HepG2 (cell line): ENCODE measurements around the gene TBXA2R. TPM values are rescaled to one million over a fixed set of nuclear protein-coding genes. Genes with fewer than 3 reads are reported as not detected.

Experiments used
- ATAC-seq: fragments of 200-7000 bp; cut with Tn5 transposase; 3 replicates; pipeline ENCODE4 v1.9.1; 2020; ENCODE audit warnings: mild to moderate bottlenecking, moderate library complexity
- BruUV-seq: library from RNA; stranded (reverse); fragments of 400-500 nt; replicated peaks from 2 replicates; lab custom pipeline; 2021; lab: Mats Ljungman, UMichigan
- CTCF ChIA-PET: fragments of 300-600 bp; formaldehyde crosslinking; extraction: SDS; loops from one replicate; lab custom pipeline; 2021; ENCODE audit warnings: low total read pairs, inconsistent platforms, low intra/inter-chr PET ratio; lab: Yijun Ruan, JAX
- POLR2A ChIA-PET: fragments of 350-600 bp; sonication (Branson Sonifier 250); formaldehyde crosslinking; loops from one replicate; lab custom pipeline; 2020; ENCODE audit warnings: antibody characterized with exemption, inconsistent platforms; lab: Yijun Ruan, JAX
- DNase-seq: peaks from one replicate; pipeline ENCODE4 v3.0.0-alpha.2; 2015; ENCODE audit warnings: low spot score
- FAIRE-seq: peaks from 3 replicates; lab custom pipeline; 2011; peaks lifted over from hg19 to GRCh38; lab: Jason Lieb, UNC
- H2AFZ ChIP-seq: one replicate; pipeline ENCODE4 v1.6.1; 2011; ENCODE audit warnings: low read length, inconsistent platforms
- H3K27ac ChIP-seq: fragments of 300-600 bp; 3 replicates; pipeline ENCODE4 v1.8.0; 2011; ENCODE audit warnings: mixed run types, mild to moderate bottlenecking, mixed read lengths, low read length, inconsistent platforms; ENCODE audit not compliant: insufficient read depth; ENCODE audit errors: extremely low read length
- H3K27me3 ChIP-seq, 2 experiments: fragments of 200-600 bp in 1 of 2; 2 replicates in 1 of 2; 3 replicates in 1 of 2; pipeline versions ENCODE4 v1.6.0 to v1.8.0; 2011; ENCODE audit warnings: low read length in 2 of 2, mild to moderate bottlenecking in 2 of 2, moderate library complexity in 2 of 2, inconsistent platforms in 1 of 2; ENCODE audit not compliant: insufficient read depth in 2 of 2, control insufficient read depth in 1 of 2
- H3K36me3 ChIP-seq, 2 experiments: fragments of 200-600 bp in 1 of 2; replicated peaks in 1 of 2; 2 replicates in 1 of 2; 3 replicates in 1 of 2; pipeline versions ENCODE4 v1.5.1 to v1.8.0; 2011; ENCODE audit warnings: low read length in 2 of 2, inconsistent platforms in 1 of 2; ENCODE audit not compliant: insufficient read depth in 2 of 2, control insufficient read depth in 1 of 2
- H3K4me1 ChIP-seq: 2 replicates; pipeline ENCODE4 v1.5.1; 2012; ENCODE audit warnings: low read length, inconsistent platforms; ENCODE audit not compliant: insufficient read depth
- H3K4me2 ChIP-seq: 2 replicates; pipeline ENCODE4 v1.6.0; 2011; ENCODE audit warnings: low read depth, low read length, inconsistent platforms
- H3K4me3 ChIP-seq, 3 experiments: fragments of 200-600 bp in 1 of 3; sonication (generic), shearing (Covaris generic) in 1 of 3; replicated peaks in 1 of 3; 2 replicates each; pipeline ENCODE4 v1.5.1; 2011 to 2016; ENCODE audit warnings: low read length in 3 of 3, inconsistent platforms in 2 of 3, low read depth in 2 of 3, mild to moderate bottlenecking in 2 of 3, control low read depth in 1 of 3, mixed read lengths in 1 of 3; ENCODE audit not compliant: insufficient read depth in 1 of 3
- H3K79me2 ChIP-seq: one replicate; pipeline ENCODE4 v1.6.1; 2011; ENCODE audit warnings: low read length, inconsistent platforms; ENCODE audit not compliant: insufficient read depth
- H3K9ac ChIP-seq: 2 replicates; pipeline ENCODE4 v1.6.0; 2011; ENCODE audit warnings: mild to moderate bottlenecking, low read depth, low read length, inconsistent platforms; ENCODE audit not compliant: insufficient read depth
- H3K9me3 ChIP-seq: 2 replicates; pipeline ENCODE4 v1.5.1; 2012; ENCODE audit warnings: mild to moderate bottlenecking, low read length
- H4K20me1 ChIP-seq: 2 replicates; pipeline ENCODE4 v1.6.0; 2011; ENCODE audit warnings: inconsistent platforms, mild to moderate bottlenecking, low read length, moderate library complexity; ENCODE audit not compliant: insufficient read depth
- ATF7-NPFF ChIP-seq: sonication (generic); formaldehyde crosslinking; IDR thresholded peaks from 2 replicates; pipeline ENCODE4 v1.8.1; 2023; ENCODE audit warnings: mild to moderate bottlenecking, low read depth, missing genetic modification reagents, moderate library complexity
- BRCA1 ChIP-seq: sonication (generic); formaldehyde crosslinking; IDR thresholded peaks from 2 replicates; pipeline ENCODE4 v1.4.0; 2020; ENCODE audit warnings: missing genetic modification reagents
- FOXC1 ChIP-seq: sonication (generic); formaldehyde crosslinking; IDR thresholded peaks from 2 replicates; pipeline ENCODE4 v1.8.0; 2022; ENCODE audit warnings: mild to moderate bottlenecking, missing genetic modification reagents, borderline replicate concordance
- KLF11 ChIP-seq: IDR thresholded peaks from 2 replicates; pipeline ENCODE4 v1.6.1; 2016; ENCODE audit warnings: missing compliant biosample characterization
- TMF1 ChIP-seq: sonication (generic); formaldehyde crosslinking; IDR thresholded peaks from 2 replicates; pipeline ENCODE4 v1.8.1; 2022; ENCODE audit warnings: low read depth, missing genetic modification reagents
- TOE1 ChIP-seq: sonication (generic); formaldehyde crosslinking; IDR thresholded peaks from 2 replicates; pipeline ENCODE4 v1.4.0; 2020; ENCODE audit warnings: mild to moderate bottlenecking, missing genetic modification reagents
- ZNF101 ChIP-seq: sonication (generic); formaldehyde crosslinking; IDR thresholded peaks from 2 replicates; pipeline ENCODE4 v1.4.0; 2020; ENCODE audit warnings: mild to moderate bottlenecking, low read depth, missing genetic modification reagents, borderline replicate concordance
- ZNF225 ChIP-seq: sonication (generic); formaldehyde crosslinking; IDR thresholded peaks from 2 replicates; pipeline ENCODE4 v1.4.0; 2020; ENCODE audit warnings: mild to moderate bottlenecking, missing genetic modification reagents
- ZNF441 ChIP-seq: sonication (generic); formaldehyde crosslinking; IDR thresholded peaks from 2 replicates; pipeline ENCODE4 v1.7.0; 2021; ENCODE audit warnings: missing genetic modification reagents, borderline replicate concordance
- ZNF512 ChIP-seq: sonication (generic); formaldehyde crosslinking; IDR thresholded peaks from 2 replicates; pipeline ENCODE4 v1.4.0; 2020; ENCODE audit warnings: mild to moderate bottlenecking, missing genetic modification reagents
- ZNF7 ChIP-seq: IDR thresholded peaks from 2 replicates; pipeline ENCODE4 v1.6.1; 2016; ENCODE audit warnings: missing biosample characterization, missing genetic modification reagents
- ZNF768 ChIP-seq: sonication (generic); formaldehyde crosslinking; IDR thresholded peaks from 2 replicates; pipeline ENCODE4 v1.4.0; 2020; ENCODE audit warnings: missing genetic modification reagents
- ZSCAN25 ChIP-seq: sonication (generic); formaldehyde crosslinking; IDR thresholded peaks from 2 replicates; pipeline ENCODE4 v1.8.0; 2022; ENCODE audit warnings: mild to moderate bottlenecking, missing genetic modification reagents
- WGBS: methylation state at CpG from one replicate; pipeline ENCODE4 v1.1.6; 2017; ENCODE audit warnings: low lambda C conversion rate; 5-methylcytosine and 5-hydroxymethylcytosine counted together
- in situ Hi-C: cut with HindIII; loops from 2 replicates; pipeline ENCODE4 v1.10.0; 2017; ENCODE audit warnings: low pct_unique_long_range_greater_than_20kb; ENCODE audit not compliant: extremely low pct_ligation_motif_present
- intact Hi-C: fragments of 100-400 bp; cut with micrococcal nuclease; formaldehyde crosslinking; loops from one replicate; pipeline ENCODE4 v1.10.0; 2022; ENCODE audit not compliant: unreplicated experiment
- polyA plus RNA-seq, 8 experiments: library from polyadenylated mRNA; depleted of rRNA in 3 of 8; stranded (reverse) in 7 of 8; unstranded in 1 of 8; fragments of >200 nt; fragmentation: Illumina TruSeq in 4 of 8; extraction: Trizol in 4 of 8; gene quantifications; 2 replicates each; pipeline versions ENCODE4 v1.2.1 to v1.2.3, GENCODE V29; 2011 to 2016; ENCODE audit warnings: low read depth in 4 of 8, missing spikeins in 1 of 8, mixed read lengths in 1 of 8; ENCODE audit not compliant: insufficient read depth in 1 of 8
- total RNA-seq, 5 experiments: library from RNA; depleted of rRNA; stranded (reverse); fragments of >200 nt; fragmentation: Illumina TruSeq; extraction: Trizol; gene quantifications; 2 replicates each; pipeline ENCODE4 v1.2.3, GENCODE V29; 2016; ENCODE audit warnings: low read depth in 1 of 5
- TF ChIP-seq, protein P1 (sequence below): sonication (generic); formaldehyde crosslinking; IDR thresholded peaks from 2 replicates; pipeline ENCODE4 v1.5.0; 2020; ENCODE audit warnings: mild to moderate bottlenecking, missing genetic modification reagents

Gene TBXA2R
- total and polyA plus RNA-seq, 2 of the 13 experiments (the other 11 are each of a cell fraction or from before 2014, with no cell fraction given): 0.09 TPM; not detected in 1

DNA sequence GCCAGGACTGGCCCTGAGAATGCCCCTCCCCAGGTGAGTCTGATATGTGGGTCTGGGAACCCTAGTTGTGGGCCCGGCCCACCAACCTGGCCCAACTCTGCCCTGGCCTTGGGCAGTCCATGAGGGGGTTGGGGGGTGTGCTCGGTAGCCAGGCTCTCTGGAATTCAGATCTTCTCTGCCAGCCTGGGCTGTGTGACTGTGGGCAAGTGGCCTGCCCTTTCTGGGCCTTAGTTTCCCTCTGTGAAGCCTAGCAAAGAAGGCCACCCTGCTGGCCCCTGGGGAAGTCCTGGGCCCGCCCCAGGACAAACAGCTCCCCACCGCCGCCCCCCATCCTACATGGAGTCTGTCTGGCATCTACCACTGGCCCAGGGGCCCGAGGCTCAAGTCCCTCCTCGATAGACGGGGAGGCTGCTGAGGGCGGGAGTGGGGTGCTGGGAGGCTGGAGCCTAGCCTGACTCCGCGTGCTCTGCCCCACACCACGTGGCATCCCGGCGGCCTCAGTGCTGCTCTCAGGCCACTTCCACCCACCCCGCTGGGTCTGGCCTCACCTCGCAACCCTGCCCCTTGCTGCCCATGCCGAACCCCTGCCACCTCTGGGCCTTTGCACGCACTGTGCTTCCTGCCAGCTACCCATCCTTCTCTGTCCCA, 8.3 kb upstream of the TBXA2R start:
- peak; percentile 90 for TF ChIP-seq ZNF768 (CRISPR knock-in tag)
- no peak for TF ChIP-seq ATF7-NPFF (CRISPR knock-in tag)
- POLR2A ChIA-PET: no interaction called here
- intact Hi-C loops: no loop called here
- ATAC-seq: no peak
- H3K4me2 ChIP-seq: no peak overlapping the region
- H3K4me3 ChIP-seq: no peak overlapping the region
- no peaks in the 10 kb centered on the region for H3K27me3 ChIP-seq
- no peaks in the 10 kb centered on the region for H3K9me3 ChIP-seq
- no peak for FAIRE-seq
- H3K4me1 ChIP-seq: no peaks in the 10 kb centered on the region
- no peaks in the 10 kb centered on the region for H4K20me1 ChIP-seq
- WGBS: 100% methylated on average over 6 of the region's 18 CpGs
- CTCF ChIA-PET: no interaction called here
- no peaks in the 10 kb centered on the region for H3K79me2 ChIP-seq
- DNase-seq: no peak
- in situ Hi-C loops: no loop called here
- H3K36me3 ChIP-seq: peaks cover 5 to 13% of the 10 kb centered on the region in 2 experiments; a peak in 3 of 5 replicates
- no peak overlapping the region for H3K9ac ChIP-seq
- H3K27ac ChIP-seq: no peak overlapping the region
- H2AFZ ChIP-seq: no peak overlapping the region
- no TSS peak for BruUV-seq

GRCh38 chr19:3613818-3614661, 7.4 kb upstream of the TBXA2R start:
- POLR2A ChIA-PET: no interaction called here
- no peak overlapping the region for H3K4me3 ChIP-seq
- no peaks in the 10 kb centered on the region for H4K20me1 ChIP-seq
- 96% methylated on average over 16 of the region's 39 CpGs for WGBS
- H3K4me1 ChIP-seq: no peaks in the 10 kb centered on the region
- H3K79me2 ChIP-seq: no peaks in the 10 kb centered on the region
- ATAC-seq (no peak), FAIRE-seq (no peak), DNase-seq (no peak)
- H3K36me3 ChIP-seq: peaks cover 5 to 13% of the 10 kb centered on the region in 2 experiments; a peak in 3 of 5 replicates
- BruUV-seq: no TSS peak
- in situ Hi-C loops: no loop called here
- intact Hi-C loops: no loop called here
- H3K27me3 ChIP-seq: no peaks in the 10 kb centered on the region
- H3K4me2 ChIP-seq: no peak overlapping the region
- no peak overlapping the region for H3K27ac ChIP-seq
- CTCF ChIA-PET: no interaction called here
- no peak overlapping the region for H2AFZ ChIP-seq
- H3K9ac ChIP-seq: no peak overlapping the region
- H3K9me3 ChIP-seq: no peaks in the 10 kb centered on the region
- TF ChIP-seq ZNF101 (CRISPR knock-in tag) (no peak), BRCA1 (no peak), ZSCAN25 (CRISPR knock-in tag) (no peak), FOXC1 (CRISPR knock-in tag) (no peak), ZNF512 (CRISPR knock-in tag) (no peak), TOE1 (CRISPR knock-in tag) (no peak), KLF11 (CRISPR knock-in tag) (no peak), ZNF225 (CRISPR knock-in tag) (no peak), ZNF441 (CRISPR knock-in tag) (no peak), TMF1 (CRISPR knock-in tag) (no peak), ZNF7 (CRISPR knock-in tag) (no peak)
- TF ChIP-seq, protein P1, sequence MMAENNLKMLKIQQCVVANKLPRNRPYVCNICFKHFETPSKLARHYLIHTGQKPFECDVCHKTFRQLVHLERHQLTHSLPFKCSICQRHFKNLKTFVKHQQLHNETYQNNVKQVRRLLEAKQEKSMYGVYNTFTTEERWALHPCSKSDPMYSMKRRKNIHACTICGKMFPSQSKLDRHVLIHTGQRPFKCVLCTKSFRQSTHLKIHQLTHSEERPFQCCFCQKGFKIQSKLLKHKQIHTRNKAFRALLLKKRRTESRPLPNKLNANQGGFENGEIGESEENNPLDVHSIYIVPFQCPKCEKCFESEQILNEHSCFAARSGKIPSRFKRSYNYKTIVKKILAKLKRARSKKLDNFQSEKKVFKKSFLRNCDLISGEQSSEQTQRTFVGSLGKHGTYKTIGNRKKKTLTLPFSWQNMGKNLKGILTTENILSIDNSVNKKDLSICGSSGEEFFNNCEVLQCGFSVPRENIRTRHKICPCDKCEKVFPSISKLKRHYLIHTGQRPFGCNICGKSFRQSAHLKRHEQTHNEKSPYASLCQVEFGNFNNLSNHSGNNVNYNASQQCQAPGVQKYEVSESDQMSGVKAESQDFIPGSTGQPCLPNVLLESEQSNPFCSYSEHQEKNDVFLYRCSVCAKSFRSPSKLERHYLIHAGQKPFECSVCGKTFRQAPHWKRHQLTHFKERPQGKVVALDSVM (CRISPR knock-in tag): no peak
